ENCODE data around the gene TMEM242. TPM values are rescaled to one million over a fixed set of nuclear protein-coding genes. Genes with fewer than 3 reads are reported as not detected.

Gene TMEM242
- total and polyA plus RNA-seq, 2 of the 4 experiments (the other 2 are of a cell fraction): 2.3 to 4.6 TPM

DNA sequence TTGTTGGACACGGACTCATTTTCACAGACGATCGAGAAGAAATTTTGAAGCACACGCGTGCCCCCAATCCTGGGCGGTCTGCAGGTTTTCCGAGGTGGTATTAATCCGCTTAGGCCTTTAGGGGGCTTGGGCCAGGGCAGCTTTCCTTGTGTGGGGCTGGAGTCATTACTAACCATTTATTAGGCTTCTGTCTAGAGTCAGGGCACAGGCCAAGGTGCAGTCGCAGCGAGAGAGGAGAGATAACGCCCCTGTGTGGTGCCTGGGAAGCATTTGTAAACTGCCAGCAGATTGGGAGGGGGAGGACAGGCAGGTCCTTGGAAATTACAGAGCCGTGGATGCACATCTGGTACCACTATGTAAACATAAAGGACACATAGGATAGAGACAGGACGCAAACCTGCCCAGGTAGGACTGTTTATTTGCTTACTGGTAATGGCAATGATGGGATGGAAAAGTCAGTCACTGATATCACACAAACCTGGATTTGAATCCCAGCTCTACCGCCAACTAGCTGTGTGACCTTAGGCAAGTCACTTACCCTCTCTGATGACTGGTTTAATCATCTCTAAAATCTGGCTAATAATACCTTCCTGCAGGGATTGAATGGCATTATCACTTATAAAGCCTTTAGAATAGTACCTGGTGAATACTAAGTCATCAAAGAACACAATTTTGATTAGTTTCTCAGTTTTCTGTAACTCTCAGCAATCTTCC, 76.4 kb downstream of the TMEM242 start:
- Histone ChIP-seq H4K8ac (ENCODE audit: low read depth in 2 of 2, low read length in 2 of 2) (no peak overlapping the region), H3K23ac (ENCODE audit: low read depth, low read length) (no peak overlapping the region), H3K79me1 (ENCODE audit: low read depth in 1 of 2, low read length in 2 of 2) (no peaks in the 10 kb centered on the region), H2BK5ac (ENCODE audit: low read depth, low read length, poor library complexity, severe bottlenecking) (no peak overlapping the region), H3K9ac (ENCODE audit: low read depth, low read length) (no peak overlapping the region), H2AFZ (replicated peaks; ENCODE audit: low read length, poor library complexity) (no peak overlapping the region), H3K4me1 (ENCODE audit: control insufficient read depth, insufficient read depth, low read length) (no peaks in the 10 kb centered on the region), H3K36me3 (ENCODE audit: control insufficient read depth, insufficient read depth, low read length) (no peaks in the 10 kb centered on the region), H3K56ac (ENCODE audit: extremely low read depth, insufficient read depth, low read length) (no peak overlapping the region), H3K4me2 (ENCODE audit: low read depth, low read length) (no peak overlapping the region), H3K27me3 (ENCODE audit: control insufficient read depth, insufficient read depth, low read length) (peaks cover 25% of the 10 kb centered on the region), H3K4ac (ENCODE audit: low read depth, low read length) (no peak overlapping the region), H2BK20ac (ENCODE audit: low read depth, low read length) (no peak overlapping the region), H2AK9ac (replicated peaks; ENCODE audit: low read depth, low read length, poor library complexity) (no peak overlapping the region), H3K27ac (ENCODE audit: insufficient read depth, low read length) (no peak overlapping the region), H2BK120ac (ENCODE audit: low read depth, low read length) (no peak overlapping the region), H2AK5ac (ENCODE audit: low read depth, low read length) (no peak overlapping the region), H3K14ac (replicated peaks; ENCODE audit: low read depth, low read length) (no peak overlapping the region), H4K20me1 (ENCODE audit: insufficient read depth, low read length) (no peaks in the 10 kb centered on the region), H4K91ac (ENCODE audit: insufficient read depth, low read depth, low read length) (no peak overlapping the region), H4K5ac (ENCODE audit: low read depth, low read length) (no peak overlapping the region), H3K9me1 (ENCODE audit: insufficient read depth, low read length) (no peaks in the 10 kb centered on the region), H3K4me3 (ENCODE audit: insufficient read depth, low read depth, low read length) (no peak overlapping the region), H3K9me3 (ENCODE audit: control insufficient read depth, insufficient read depth, low read length) (peaks cover 9% of the 10 kb centered on the region), H2BK15ac (ENCODE audit: low read depth, low read length) (no peak overlapping the region), H3K18ac (ENCODE audit: low read depth, low read length) (no peak overlapping the region)
- intact Hi-C loops (cut with micrococcal nuclease) (no loop called here), in situ Hi-C loops (cut with MboI; ENCODE audit: low sequenced_read_pairs) (no loop called here), dilution Hi-C loops (cut with HindIII; ENCODE audit: low sequenced_read_pairs, unreplicated experiment) (no loop called here)
- no TSS peak for BruUV-seq (replicated peaks)
- ATAC-seq (ENCODE audit: low read depth) (no peak), DNase-seq (no peak)
- POLR2A ChIA-PET (ENCODE audit: unreplicated experiment): no interaction called here
- WGBS, 2 experiments (ENCODE audit: extremely low coverage in 2 of 2, insufficient read length in 1 of 2): 88% methylated on average over 5 of the region's 14 CpGs; no CpG with 5 or more reads in 1 of the 2 experiments
- no peak for TF ChIP-seq FOS (IDR thresholded peaks at IDR 0.05; ENCODE audit: low read depth, low read length)
- no peak for TF ChIP-seq CHD1 (IDR thresholded peaks at IDR 0.05; ENCODE audit: low read depth, low read length)
- TF ChIP-seq POLR2A (IDR thresholded peaks at IDR 0.05; ENCODE audit: low read depth, low read length): no peak
- TF ChIP-seq RAD21 (IDR thresholded peaks at IDR 0.05; ENCODE audit: low read length): no peak
- TF ChIP-seq, protein P1, sequence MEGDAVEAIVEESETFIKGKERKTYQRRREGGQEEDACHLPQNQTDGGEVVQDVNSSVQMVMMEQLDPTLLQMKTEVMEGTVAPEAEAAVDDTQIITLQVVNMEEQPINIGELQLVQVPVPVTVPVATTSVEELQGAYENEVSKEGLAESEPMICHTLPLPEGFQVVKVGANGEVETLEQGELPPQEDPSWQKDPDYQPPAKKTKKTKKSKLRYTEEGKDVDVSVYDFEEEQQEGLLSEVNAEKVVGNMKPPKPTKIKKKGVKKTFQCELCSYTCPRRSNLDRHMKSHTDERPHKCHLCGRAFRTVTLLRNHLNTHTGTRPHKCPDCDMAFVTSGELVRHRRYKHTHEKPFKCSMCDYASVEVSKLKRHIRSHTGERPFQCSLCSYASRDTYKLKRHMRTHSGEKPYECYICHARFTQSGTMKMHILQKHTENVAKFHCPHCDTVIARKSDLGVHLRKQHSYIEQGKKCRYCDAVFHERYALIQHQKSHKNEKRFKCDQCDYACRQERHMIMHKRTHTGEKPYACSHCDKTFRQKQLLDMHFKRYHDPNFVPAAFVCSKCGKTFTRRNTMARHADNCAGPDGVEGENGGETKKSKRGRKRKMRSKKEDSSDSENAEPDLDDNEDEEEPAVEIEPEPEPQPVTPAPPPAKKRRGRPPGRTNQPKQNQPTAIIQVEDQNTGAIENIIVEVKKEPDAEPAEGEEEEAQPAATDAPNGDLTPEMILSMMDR (conservative IDR thresholded peaks at IDR 0.05; ENCODE audit: low read depth, low read length): no peak
- TF ChIP-seq BHLHE40 (IDR thresholded peaks at IDR 0.05; ENCODE audit: low read depth, low read length): no peak
- no peak for TF ChIP-seq RFX5 (IDR thresholded peaks at IDR 0.05; ENCODE audit: low read depth, low read length)
- TF ChIP-seq, protein P2, sequence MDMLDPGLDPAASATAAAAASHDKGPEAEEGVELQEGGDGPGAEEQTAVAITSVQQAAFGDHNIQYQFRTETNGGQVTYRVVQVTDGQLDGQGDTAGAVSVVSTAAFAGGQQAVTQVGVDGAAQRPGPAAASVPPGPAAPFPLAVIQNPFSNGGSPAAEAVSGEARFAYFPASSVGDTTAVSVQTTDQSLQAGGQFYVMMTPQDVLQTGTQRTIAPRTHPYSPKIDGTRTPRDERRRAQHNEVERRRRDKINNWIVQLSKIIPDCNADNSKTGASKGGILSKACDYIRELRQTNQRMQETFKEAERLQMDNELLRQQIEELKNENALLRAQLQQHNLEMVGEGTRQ (IDR thresholded peaks at IDR 0.05; ENCODE audit: low read depth, low read length): no peak
- CTCF ChIA-PET: no interaction called here
